Limb (tissue), 2 donors: ENCODE results near the gene PLXDC2.

Experiments
- DNase-seq, 2 donors: peaks; one replicate each; pipeline ENCODE4 v3.0.0-alpha.2; 2016; ENCODE audit errors: extremely low spot score in 2 of 2

Gene PLXDC2

DNA sequence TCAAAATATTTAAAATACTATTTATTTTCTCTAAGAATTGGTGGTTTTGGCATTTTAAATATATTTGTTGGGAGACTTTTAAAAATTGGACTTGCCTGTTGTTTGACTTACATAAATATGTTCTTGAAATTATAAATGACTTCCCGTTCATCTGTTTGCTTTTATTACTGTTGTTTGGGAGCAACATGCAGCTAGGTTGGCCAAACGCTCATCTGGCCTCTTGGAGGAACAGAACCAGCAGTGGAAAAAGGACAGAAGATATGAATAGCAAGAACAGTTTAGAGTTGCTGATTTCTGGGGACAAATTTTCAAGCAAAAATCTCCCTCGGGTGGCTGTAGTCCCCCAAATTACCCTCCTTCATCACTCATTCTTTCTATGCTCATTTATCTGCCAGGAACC, 41.6 kb downstream of the PLXDC2 start:
- DNase-seq, result no peak

DNA sequence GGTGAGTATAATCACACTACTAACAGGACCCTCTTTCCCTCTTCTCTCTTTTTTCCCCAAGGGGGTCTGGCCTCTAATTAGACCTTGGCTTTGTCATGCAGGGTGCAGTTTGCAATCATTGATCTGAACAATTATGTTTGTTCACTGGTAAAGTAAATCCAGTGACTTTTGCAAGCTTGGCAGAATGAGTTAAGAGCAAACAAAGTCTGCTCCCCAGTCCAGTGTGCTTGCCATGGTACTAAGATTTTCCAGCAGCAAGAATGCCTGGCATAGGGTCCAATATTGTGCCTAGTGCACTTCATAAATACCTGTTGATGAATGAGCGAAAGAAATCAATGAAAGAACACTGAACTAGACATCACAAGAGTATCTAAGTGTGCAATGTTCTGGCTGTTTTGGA, 43.9 kb downstream of the PLXDC2 start:
- no peak for DNase-seq

DNA sequence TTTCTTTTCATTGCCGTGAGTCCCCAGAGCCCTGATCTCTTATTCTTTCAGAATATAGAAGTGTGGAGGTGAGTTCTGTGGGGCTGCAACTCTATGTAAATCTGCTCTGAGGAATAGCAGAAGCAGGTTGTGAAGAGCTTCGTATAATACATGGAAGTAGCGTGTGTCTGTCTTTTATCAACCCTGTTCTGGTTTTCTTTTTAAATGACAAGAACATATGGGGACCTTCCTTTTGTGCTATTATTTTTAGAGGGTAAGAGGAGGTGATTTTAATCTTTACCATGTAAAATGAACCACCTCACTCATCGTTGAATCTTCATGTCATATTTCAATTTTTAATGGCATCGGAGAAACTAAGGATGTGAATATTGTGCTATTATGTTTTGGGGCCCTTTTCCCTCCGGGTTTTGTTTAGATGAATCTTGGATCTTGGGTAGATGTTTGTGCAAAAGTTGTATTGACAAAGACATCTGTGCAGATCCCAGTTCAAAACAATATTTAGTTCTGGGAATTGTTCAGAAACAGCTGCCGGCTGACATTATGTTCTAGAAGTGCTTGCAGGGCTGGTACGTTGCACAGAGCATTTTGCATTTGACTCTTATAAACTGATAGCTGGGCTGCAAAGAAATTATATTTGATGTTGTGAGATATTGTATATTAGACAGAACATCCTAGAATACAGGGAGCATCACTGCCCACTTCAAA, 46.7 kb downstream of the PLXDC2 start:
- peak in 1 of 2 donors; percentile 35 for DNase-seq

DNA sequence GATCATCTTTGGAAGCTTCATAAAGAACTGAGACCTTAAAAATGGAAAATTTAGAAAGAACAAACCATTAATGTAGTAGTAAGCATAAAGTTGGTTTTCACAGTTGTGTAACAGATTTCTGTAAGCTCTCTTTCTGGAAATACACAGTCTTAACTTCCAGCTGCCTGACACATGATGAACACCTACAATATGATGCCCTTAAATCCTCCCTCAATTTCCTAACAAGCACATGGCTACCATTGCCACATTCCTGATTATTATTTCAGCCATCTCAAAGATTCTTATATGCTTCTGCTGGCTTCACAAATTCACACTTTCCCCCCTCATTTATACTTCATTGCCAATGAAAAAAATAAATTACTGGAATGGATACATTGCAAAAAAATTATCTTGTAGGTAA, 49.4 kb downstream of the PLXDC2 start:
- no peak for DNase-seq

DNA sequence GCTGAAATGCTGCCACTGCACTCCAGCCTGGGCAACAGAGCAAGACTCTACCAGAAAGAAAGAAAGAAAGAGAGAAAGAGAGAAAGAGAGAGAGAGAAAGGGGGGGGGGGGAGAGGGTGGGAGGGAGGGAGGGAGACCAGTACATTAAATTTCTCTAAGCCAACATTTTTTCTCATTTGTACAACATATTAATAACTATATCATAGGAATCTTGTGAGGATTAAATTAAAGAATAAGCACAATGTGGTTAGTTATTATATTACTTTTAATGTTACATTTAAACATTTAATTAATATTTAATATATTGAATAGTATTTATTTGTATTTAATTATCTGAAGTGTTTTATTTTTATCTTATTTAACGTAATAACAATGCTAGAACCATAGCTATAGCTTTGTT, 53.1 kb downstream of the PLXDC2 start:
- DNase-seq, result no peak

DNA sequence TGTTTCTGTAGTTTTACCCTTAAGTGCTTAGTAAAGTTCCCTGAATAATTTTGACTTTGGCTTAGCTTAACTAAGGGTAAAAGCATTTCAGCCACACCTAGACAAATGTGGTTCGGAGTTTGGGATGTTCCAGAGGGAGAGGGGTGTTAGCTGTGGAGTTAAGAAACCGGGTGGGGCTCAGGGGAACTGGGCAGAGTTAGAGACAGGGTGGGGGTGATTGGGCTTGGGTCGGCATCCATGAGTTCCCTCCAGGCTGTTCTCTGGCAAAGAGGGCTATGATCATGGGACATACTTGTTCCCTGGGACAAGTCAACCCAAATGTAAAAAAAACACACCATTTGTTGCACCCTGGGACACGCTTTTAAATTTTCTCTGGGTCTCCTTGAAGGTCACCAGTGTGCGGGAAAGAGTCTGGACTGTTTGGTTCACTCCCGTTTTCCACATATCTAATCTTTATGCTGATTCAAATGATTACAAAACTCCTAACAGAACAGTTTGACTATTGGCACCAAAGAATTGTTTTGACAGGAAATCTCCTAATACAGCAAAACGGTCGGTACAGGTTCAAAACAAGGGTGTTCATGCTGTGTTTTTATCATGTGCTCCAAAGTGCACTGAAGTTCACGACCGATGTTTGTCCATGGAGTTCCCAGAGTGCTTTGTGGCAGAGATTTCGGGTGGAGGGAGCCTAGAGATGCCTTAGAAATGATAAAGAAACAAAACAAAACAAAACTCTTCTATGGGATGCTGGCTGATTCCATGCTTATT, 56.5 kb downstream of the PLXDC2 start:
- no peak for DNase-seq

DNA sequence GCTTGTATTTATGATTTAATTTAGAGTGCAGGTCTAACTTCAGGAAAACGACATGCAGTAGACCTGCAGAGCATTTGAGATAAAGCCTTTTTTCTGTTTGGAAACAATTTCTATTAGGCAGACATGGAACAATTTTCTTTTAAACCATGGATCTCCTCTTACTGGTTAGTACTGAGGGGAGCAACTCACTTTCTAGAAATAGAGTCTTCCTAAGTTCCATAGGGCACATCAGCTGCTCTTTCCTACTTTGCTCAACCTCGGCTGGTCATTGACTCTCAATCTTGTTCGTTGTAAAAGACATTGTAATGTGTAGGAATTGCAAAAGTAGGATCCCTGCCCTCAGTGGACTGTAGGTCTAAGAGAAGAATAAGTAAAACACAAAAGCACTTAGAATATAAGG, 58.0 kb downstream of the PLXDC2 start:
- DNase-seq, result no peak

DNA sequence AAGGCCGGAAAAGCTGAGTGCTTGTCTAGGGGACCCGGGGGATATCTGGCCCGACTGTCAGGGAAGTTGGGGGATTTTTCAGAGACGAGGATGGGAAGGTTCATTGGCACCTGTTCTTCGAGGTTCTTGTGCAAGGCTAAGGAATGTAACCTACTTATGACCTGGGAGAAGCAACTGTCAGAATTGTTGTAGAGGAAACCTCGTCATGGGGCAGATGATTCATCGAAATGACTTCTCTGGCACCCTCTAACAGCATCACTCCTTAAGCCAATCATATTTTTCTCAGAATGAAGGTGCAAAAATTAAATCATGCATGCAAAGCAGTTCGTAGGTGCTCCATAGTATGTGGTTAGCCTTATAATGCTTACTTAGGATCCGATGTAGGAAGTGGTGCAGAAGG, 58.6 kb downstream of the PLXDC2 start:
- no peak for DNase-seq

DNA sequence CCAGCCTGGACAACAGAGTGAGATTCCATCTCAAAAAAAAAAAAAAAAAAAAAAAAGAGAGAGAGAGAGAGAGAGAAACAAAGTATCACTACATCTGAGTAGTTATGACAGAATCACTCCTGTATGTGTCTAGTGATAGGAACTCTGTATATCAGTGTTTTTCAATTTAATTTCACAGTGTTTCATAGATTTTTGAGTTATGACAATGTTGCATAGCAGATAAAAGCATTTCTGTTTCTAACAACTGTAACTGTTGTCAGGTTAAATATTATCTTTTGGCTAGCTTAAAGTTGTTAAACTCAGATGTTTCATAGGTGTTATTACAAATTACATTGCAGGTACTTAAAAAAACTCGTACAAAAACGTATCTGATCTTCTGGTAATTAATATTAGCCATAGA, 60.3 kb downstream of the PLXDC2 start:
- DNase-seq, result no peak

DNA sequence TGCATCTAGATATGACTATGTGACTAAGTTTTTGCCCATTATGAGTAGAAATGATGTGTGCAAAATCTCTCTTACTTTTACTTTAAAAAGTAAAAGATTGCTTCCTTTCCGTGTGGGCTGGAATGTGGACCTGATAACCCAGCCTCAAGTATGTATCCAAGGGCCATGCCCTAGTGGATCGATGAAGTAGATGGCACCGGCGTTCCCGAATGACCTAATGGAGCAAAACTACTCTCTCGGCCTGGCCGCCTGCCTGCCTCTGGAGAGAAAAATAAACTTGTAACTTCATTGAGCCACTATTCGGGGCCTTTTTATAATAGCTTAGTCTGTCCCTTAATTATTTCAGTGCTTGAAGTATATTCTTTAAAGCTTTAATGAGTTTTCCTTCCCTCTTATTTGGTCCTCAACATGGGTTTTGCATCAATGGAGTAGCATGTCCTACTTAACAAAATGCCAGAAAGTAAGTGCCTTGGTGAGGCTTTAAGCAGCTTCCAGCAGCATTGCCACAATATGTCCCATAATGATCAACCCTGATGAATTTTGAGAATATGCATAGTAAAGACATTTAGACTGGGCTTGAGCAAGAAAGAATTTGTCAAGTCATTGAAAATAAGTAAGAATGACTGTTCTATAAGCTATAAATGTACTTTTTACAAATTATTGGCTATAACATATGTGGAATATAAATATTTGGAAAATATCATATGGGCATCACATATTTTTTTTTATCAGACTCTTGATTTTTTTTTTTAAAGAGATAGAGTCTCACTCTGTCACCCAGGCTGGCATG, 61.4 kb downstream of the PLXDC2 start:
- DNase-seq, result no peak

DNA sequence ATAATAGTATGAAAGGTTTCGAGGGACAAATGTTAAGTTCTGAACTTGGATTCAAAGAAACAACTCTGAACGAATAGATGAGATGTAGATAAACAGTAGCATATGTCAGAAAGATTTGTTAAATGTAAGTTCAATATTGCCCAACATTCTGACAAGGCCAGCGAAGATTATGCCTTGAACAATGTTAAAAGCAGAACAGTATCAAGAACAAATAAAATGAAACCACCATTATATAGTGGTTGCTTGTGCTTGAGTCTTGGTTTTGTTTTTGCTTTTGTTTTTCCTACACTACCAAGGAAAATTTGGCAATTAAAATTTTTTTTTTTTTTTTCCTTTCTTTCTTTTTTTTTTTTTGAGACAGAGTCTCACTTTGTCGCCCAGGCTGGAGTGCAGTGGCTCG, 66.4 kb downstream of the PLXDC2 start:
- no peak for DNase-seq

DNA sequence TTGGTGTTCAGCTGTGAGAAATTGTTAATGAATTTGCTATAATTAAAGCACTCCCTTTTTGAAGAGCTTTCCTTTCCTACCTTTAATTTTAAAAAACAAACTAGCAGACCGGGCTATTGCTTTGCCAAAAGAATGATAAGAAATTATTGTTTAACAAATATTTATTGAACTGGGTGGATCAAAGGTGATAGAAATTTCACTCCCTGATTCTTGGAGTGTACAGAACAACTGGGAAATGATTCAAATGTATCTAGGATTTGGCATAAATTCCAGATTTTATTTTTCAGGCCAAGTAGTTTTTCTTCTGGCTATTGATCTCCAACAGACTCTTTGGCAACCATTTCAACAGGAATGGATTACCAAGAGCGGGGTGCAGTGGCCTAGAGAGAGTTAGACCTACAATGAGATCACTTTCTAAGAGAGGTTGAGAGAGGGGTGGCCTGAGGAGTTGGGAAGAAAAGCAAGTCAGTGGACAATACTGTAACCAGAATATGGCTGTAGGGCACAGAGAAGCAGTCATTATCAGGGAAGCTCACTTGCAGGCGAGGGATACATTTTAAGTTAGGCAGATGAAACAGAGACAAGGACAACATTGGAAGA, 71.9 kb downstream of the PLXDC2 start:
- DNase-seq, result no peak

DNA sequence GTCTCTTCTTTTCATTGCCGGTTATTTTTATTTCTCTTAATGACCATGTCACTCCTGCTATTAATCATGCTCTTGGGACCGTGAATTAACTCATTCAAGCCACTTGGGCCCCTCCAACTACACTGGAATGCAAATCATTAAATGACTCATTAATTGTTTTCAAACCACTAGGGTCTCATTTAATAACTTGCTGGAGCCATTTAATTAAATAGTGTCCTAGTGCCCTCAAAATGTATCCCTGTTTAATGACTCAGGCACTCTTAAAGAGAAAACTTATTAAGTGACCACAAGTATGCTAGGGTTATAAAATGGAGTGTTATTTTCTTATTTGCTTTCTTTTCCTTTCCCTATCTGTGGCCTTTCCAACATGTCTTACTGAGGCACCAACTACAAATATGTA, 73.0 kb downstream of the PLXDC2 start:
- no peak for DNase-seq

DNA sequence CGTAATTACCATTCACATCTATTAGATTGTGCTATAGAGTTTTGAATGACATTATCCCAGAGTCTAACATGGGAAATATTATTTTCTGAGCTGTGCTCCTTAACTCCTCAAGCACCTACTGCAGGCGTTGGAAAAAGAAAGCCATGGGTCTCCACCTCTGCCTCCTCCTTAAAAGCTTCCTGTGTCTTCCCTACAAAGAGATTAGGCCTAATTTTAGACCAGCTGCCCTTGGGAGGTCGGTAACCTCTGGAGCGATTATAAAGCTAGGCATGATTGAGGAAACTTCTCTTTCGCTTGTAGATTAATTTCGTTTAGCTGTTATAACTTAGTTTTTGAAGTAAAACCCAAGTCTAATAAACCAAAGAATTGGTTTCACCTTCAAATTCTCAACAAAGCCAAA, 75.2 kb downstream of the PLXDC2 start:
- no peak for DNase-seq

DNA sequence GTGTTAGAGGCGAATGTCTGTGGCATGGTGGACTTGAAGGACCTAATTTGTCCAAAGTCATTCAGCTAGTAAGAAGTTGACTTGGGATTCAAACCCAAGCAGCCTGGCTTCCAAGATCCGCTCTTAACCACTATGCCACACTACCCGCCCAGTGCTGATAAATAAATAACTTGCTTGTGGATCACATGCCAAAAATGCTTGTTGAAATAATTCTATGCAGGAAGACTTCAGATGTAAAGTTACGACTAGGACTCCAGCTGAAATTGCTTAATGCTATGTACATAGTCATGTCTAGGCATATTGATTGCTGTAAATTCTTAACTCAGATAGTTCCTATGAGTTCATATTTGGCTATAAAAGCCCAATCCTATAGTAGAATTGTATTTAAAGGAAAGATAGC, 76.0 kb downstream of the PLXDC2 start:
- DNase-seq, result no peak

DNA sequence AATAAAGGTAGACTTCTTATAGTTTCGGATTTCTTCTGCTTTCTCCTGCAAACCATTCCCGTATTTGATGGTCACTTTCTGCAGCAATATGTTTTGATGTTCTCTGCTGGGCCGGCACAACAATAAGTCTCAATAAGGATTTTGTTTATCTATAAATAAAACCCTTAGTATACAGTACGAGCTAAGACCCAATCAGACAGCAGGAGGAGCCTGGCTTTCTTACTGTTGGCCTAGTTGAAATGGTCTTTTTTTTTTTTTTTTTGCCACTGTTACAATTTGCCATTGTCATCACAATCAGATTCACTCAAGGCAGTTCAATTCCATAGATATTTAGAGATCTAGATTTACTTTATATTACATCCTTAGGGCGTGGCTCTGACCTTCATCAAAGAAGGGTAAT, 76.4 kb downstream of the PLXDC2 start:
- DNase-seq, result no peak

DNA sequence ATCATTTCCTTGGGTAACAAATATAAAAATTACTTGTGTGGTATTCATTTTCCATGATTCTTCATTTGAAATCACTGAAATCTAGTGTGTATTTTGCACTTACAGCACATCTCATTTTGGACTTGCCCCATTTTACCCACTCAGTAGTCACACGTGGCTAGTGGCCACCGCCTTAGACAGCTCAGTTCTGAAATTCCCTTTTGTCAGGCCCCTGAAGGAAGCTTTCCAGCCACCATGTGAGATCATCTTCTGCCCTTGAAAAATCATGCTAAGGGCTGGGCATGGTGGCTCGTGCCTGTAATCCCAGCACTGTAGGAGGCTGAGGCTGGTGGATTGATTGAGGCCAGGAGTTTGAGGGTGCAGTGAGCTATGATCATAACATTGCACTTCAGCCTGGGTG, 79.3 kb downstream of the PLXDC2 start:
- no peak for DNase-seq

DNA sequence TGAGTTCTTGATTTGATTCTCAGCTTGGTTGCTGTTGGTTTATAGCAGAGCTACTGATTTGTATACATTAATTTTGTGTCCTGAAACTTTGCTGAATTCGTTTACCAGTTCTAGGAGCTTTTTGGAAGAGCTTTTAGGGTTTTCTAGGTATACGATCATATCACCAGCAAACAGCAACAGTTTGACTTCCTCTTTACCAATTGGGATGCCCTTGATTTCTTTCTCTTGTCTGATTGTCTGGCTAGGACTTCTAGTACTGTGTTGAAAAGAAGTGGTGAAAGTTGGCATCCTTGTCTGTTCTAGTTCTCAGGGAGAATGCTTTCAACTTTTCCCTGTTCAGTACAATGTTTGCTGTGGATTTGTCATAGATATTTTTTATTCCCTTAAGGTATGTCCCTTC, 86.2 kb downstream of the PLXDC2 start:
- DNase-seq, result no peak

DNA sequence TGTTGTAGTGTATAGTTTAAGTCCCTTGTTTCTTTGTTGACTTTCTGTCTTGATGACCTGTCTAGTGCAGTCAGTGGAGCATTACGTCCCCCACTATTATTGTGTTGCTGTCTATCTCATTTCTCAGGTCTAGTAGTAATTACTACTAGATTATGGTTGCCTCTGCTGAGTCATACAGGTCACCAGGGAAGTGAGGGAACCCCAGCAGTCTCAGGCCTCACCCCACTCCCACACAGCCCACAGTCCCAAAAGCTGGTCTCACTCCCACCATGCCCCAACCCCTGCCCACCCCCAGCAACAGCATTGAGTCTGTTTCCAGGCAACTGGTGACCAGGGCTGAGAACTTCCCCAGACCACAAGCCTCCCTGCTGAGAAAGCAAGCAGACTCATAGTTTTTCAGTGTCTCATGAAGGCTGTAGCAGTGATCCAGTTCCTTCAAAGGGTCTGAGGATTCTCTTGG, 88.0 kb downstream of the PLXDC2 start:
- DNase-seq, result no peak

DNA sequence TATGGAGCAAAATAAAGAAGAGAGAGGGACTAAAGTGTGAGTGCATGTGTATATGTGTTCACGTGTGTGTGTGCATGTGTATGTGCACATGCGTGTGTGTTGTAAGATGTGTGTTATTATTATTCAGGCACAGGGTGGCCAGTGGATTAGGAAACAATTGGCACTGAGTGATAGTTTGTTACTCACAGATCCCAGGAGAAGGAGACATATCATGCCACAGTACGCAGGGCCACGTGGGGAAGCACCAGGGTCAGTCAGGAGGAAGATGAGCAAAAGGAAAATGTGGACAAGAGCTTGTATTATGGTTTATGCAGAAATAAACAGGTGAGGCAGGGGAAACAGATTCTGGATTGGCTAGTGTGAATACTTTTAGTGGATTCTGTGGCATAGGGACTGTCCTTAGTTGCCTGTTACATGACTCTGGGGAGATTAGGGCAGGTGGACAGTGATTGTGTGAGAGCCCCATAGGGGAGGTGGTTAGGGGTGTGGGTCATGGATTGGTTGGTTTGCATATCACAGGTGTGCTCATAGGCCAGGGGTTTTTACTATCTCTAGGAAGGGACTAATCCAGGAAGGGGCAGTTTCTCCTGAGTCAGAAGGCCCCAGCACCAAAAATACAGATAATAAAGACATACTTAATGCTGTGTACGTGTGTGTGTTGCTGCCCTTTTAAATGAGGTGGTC, 90.0 kb downstream of the PLXDC2 start:
- DNase-seq, result no peak

DNA sequence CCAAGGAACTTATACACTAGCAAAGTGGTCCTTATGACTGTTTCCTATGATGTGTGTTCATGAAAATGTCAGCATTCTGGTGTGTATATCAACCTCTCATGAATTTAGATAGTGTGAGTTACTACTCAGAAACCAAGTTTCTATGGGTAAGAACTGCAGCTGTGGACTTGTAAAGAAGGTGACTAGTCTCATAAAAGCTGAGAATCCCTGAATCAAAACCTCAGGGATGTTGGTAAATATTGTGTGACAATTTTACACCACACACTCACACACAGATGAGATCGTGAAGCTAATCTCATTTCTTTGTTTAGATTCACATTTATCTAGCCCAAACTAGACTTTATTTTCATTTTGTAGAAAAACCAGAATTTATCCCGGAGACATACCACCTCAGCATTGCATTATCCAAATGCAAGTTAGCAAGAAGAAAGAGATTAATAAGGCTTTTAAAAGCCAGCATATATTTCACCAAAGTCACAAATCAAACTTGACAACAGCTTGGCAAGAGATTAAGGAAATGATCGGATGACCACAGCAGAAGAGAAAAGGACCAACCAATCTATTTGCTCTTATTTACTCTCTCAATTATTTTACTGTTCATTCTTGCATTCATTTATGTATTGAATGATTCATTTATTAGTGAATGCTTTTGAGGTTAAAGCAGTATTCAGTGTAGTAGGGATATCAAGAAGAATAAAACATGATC, 92.9 kb downstream of the PLXDC2 start:
- DNase-seq, result no peak
